A673 (cell line): ENCODE measurements around the gene CTSO.

Source experiments
- CTCF ChIP-seq: fragments of 300-800, 200-600 bp; sonication (generic); conservative IDR thresholded peaks from 2 replicates; pipeline ENCODE4 v1.5.1; 2017; ENCODE audit warnings: low read depth, mild to moderate bottlenecking, antibody characterized with exemption, low read length, moderate library complexity, mixed read lengths
- EZH2 ChIP-seq: fragments of 200-600 bp; sonication (generic); IDR thresholded peaks from 2 replicates; pipeline ENCODE4 v1.6.1; 2017; ENCODE audit warnings: borderline replicate concordance, low read depth, mild to moderate bottlenecking, mixed read lengths, antibody characterized with exemption, low read length; ENCODE audit not compliant: poor library complexity, severe bottlenecking

GRCh38 chr4:155883895-155884294 lies 69.8 kb downstream of the CTSO start:
- TF ChIP-seq CTCF (no peak), EZH2 (no peak)
